ENCODE data around the gene CCL18.
"Not testable (repeated sequence)": the region's sequence is repeated elsewhere in the genome, so short reads cannot be mapped to it uniquely, and the experiment has no call there.

- TF ChIP-seq SUZ12 (IDR thresholded peaks at IDR 0.05; ENCODE audit: extremely low read depth, insufficient read depth, insufficient read length); ZNF274 (IDR thresholded peaks at IDR 0.05; ENCODE audit: low read depth, low read length): not testable (repeated sequence)
Observed at GRCh38 chr17:36082482-36083120, 18.5 kb downstream of the CCL18 start.
